Endothelial cell of umbilical vein (primary cell): ENCODE measurements around the gene MAGI3. TPM values are rescaled to one million over a fixed set of nuclear protein-coding genes. Genes with fewer than 3 reads are reported as not detected.

ENCODE experiments used
- BruUV-seq: library from RNA; stranded (reverse); fragments of 400-500 nt; replicated peaks from 2 replicates; lab custom pipeline; 2021; lab: Mats Ljungman, UMichigan
- CTCF ChIA-PET: fragments of 300-600, 350-600 bp; sonication (Branson Sonifier 250); formaldehyde crosslinking; loops from one replicate; lab custom pipeline; 2021; ENCODE audit warnings: antibody characterized with exemption, inconsistent platforms; lab: Charles Lee
- POLR2A ChIA-PET: fragments of 300-600, 350-600 bp; sonication (Branson Sonifier 250); formaldehyde crosslinking; loops from one replicate; lab custom pipeline; 2021; ENCODE audit warnings: antibody characterized with exemption, inconsistent platforms; lab: Charles Lee
- DNase-seq: peaks from one replicate; pipeline ENCODE4 v3.0.0-alpha.2; 2011; ENCODE audit warnings: low read depth, low spot score
- FAIRE-seq: peaks from 2 replicates; lab custom pipeline; 2011; peaks lifted over from hg19 to GRCh38; lab: Jason Lieb, UNC
- H2AFZ ChIP-seq: 2 replicates; pipeline ENCODE4 v1.6.0; 2012; ENCODE audit warnings: low read depth, low read length, control low read depth, inconsistent platforms
- H3K27ac ChIP-seq: 2 replicates; pipeline ENCODE4 v1.5.1; 2011; ENCODE audit warnings: low read depth, mild to moderate bottlenecking, control low read depth, low read length, moderate library complexity; ENCODE audit not compliant: insufficient read depth
- H3K27me3 ChIP-seq, 2 experiments: 2 replicates each; pipeline versions ENCODE4 v1.6.0 to v1.6.1; 2011; ENCODE audit warnings: low read length in 2 of 2, mixed read lengths in 1 of 2; ENCODE audit not compliant: control insufficient read depth in 2 of 2, insufficient read depth in 2 of 2
- H3K36me3 ChIP-seq, 2 experiments: 2 replicates in 1 of 2; 3 replicates in 1 of 2; pipeline ENCODE4 v1.5.1; 2011; ENCODE audit warnings: low read length in 2 of 2, mild to moderate bottlenecking in 1 of 2, moderate library complexity in 1 of 2; ENCODE audit not compliant: control insufficient read depth in 2 of 2, insufficient read depth in 2 of 2; ENCODE audit errors: extremely low read depth in 1 of 2
- H3K4me1 ChIP-seq: 3 replicates; pipeline ENCODE4 v1.5.1; 2011; ENCODE audit warnings: mild to moderate bottlenecking, low read length; ENCODE audit not compliant: control insufficient read depth, insufficient read depth; ENCODE audit errors: extremely low read depth
- H3K4me2 ChIP-seq: 2 replicates; pipeline ENCODE4 v1.6.1; 2011; ENCODE audit warnings: low read length, control low read depth, mixed read lengths; ENCODE audit not compliant: insufficient read depth
- H3K4me3 ChIP-seq, 3 experiments: fragments of 200-600 bp in 1 of 3; sonication (generic), shearing (Covaris generic) in 1 of 3; replicated peaks in 1 of 3; 2 replicates each; pipeline ENCODE4 v1.5.1; 2011 to 2016; ENCODE audit warnings: control low read depth in 3 of 3, low read length in 3 of 3, mild to moderate bottlenecking in 2 of 3, inconsistent platforms in 1 of 3, low read depth in 1 of 3, moderate library complexity in 1 of 3; ENCODE audit not compliant: insufficient read depth in 1 of 3
- H3K79me2 ChIP-seq: 2 replicates; pipeline ENCODE4 v1.6.0; 2012; ENCODE audit warnings: low read length, inconsistent platforms; ENCODE audit not compliant: control insufficient read depth, insufficient read depth
- H3K9ac ChIP-seq: replicated peaks from 2 replicates; pipeline ENCODE3; 2011; ENCODE audit warnings: low read length, control low read depth; ENCODE audit not compliant: insufficient read depth; ENCODE audit errors: extremely low read depth
- H3K9me1 ChIP-seq: replicated peaks from 3 replicates; pipeline ENCODE4 v1.6.0; 2011; ENCODE audit warnings: mild to moderate bottlenecking, low read length; ENCODE audit not compliant: control insufficient read depth, insufficient read depth; ENCODE audit errors: extremely low read depth
- H3K9me3 ChIP-seq: replicated peaks from 2 replicates; pipeline ENCODE4 v1.5.1; 2012; ENCODE audit warnings: low read length, inconsistent platforms; ENCODE audit not compliant: control insufficient read depth, insufficient read depth
- H4K20me1 ChIP-seq: replicated peaks from 2 replicates; pipeline ENCODE3; 2011; ENCODE audit warnings: mild to moderate bottlenecking, low read length; ENCODE audit not compliant: control insufficient read depth, insufficient read depth; ENCODE audit errors: extremely low read depth
- CTCF ChIP-seq, 2 donors: IDR thresholded peaks; 1 replicate in 1 of 2; 2 replicates in 1 of 2; pipeline ENCODE4 v1.5.1; 2011; ENCODE audit warnings: low read length in 2 of 2, mild to moderate bottlenecking in 2 of 2, moderate library complexity in 2 of 2, control low read depth in 1 of 2, inconsistent platforms in 1 of 2, low read depth in 1 of 2; ENCODE audit not compliant: insufficient read depth in 1 of 2; ENCODE audit errors: extremely low read depth in 1 of 2
- EZH2 ChIP-seq: IDR thresholded peaks from 2 replicates; pipeline ENCODE4 v1.6.1; 2012; ENCODE audit warnings: borderline replicate concordance, low read depth, mild to moderate bottlenecking, moderate library complexity, low read length, inconsistent platforms; ENCODE audit not compliant: severe bottlenecking
- FOS ChIP-seq: IDR thresholded peaks from 2 replicates; pipeline ENCODE4 v1.6.1; 2011; ENCODE audit warnings: mild to moderate bottlenecking, low read length, moderate library complexity, borderline replicate concordance; ENCODE audit not compliant: insufficient read depth
- GATA2 ChIP-seq: IDR thresholded peaks from 2 replicates; pipeline ENCODE4 v1.7.0; 2011; ENCODE audit warnings: low read depth, mild to moderate bottlenecking, moderate library complexity, mixed read lengths, low read length; ENCODE audit not compliant: insufficient read length, insufficient read depth
- JUN ChIP-seq: IDR thresholded peaks from 2 replicates; pipeline ENCODE4 v1.6.1; 2011; ENCODE audit warnings: borderline replicate concordance, low read depth; ENCODE audit not compliant: insufficient read length, insufficient read depth
- MAX ChIP-seq: IDR thresholded peaks from 2 replicates; pipeline ENCODE4 v1.6.1; 2011; ENCODE audit not compliant: insufficient read depth, insufficient read length
- MYC ChIP-seq: IDR thresholded peaks from one replicate; pipeline ENCODE4 v1.6.1; 2011; ENCODE audit warnings: mild to moderate bottlenecking, low read depth, low read length
- POLR2A ChIP-seq: IDR thresholded peaks from 2 replicates; pipeline ENCODE4 v1.6.1; 2012; ENCODE audit warnings: low read depth, mild to moderate bottlenecking, control low read depth, low read length
- POLR2AphosphoS5 ChIP-seq: IDR thresholded peaks from 2 replicates; pipeline ENCODE4 v1.6.1; 2012; ENCODE audit warnings: low read depth, mild to moderate bottlenecking, control low read depth, low read length, moderate library complexity; ENCODE audit not compliant: insufficient read depth
- dilution Hi-C: fragments of 300-500 bp; cut with MboI; formaldehyde crosslinking; loops from one replicate; pipeline ENCODE4 v1.15.0; 2019; ENCODE audit warnings: low sequenced_read_pairs; ENCODE audit not compliant: extremely low pct_ligation_motif_present
- intact Hi-C: fragments of 100-400 bp; cut with micrococcal nuclease; formaldehyde crosslinking; loops from one replicate; pipeline ENCODE4 v1.10.0; 2022
- polyA plus RNA-seq, 4 experiments: library from polyadenylated mRNA; depleted of rRNA in 3 of 4; stranded (reverse) in 3 of 4; unstranded in 1 of 4; fragments of >200 nt; gene quantifications; 2 replicates each; pipeline versions ENCODE4 v1.2.1 to v1.2.3, GENCODE V29; 2011 to 2012; ENCODE audit warnings: missing spikeins in 1 of 4
- total RNA-seq: library from RNA; stranded (reverse); gene quantifications from 2 replicates; pipeline ENCODE4 v1.2.3, GENCODE V29; 2021

Gene MAGI3
- total and polyA plus RNA-seq, 2 donors (not counting 3 experiments of a cell fraction or from before 2014, with no cell fraction given): 2.8 to 16.1 TPM

DNA sequence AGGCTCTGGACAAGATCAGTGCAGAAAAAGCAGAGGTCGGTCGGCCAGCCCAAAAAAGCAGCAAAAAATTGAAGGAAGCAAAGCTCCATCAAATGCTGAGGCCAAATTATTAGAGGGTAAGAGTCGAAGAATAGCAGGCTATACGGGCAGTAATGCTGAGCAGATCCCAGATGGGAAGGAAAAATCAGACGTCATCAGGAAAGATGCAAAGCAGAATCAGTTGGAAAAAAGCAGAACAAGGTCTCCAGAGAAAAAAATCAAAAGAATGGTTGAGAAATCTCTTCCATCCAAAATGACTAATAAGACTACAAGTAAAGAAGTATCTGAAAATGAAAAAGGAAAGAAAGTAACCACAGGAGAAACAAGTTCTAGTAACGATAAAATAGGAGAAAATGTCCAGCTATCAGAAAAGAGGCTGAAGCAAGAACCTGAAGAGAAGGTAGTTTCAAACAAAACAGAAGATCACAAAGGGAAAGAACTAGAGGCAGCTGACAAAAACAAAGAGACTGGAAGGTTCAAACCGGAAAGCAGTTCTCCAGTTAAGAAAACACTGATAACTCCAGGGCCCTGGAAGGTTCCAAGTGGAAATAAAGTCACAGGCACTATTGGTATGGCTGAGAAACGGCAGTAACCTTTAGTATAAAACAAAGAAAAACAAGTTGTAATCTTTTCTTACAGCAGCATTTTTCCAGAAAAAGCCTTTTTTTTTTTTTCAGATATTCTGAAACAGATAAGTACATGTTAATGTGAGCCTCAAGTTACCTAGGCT is 293.3 kb downstream of the MAGI3 start:
- peaks cover 0 to 2% of the 10 kb centered on the region in 2 experiments for H3K36me3 ChIP-seq
- no peaks in the 10 kb centered on the region for H4K20me1 ChIP-seq
- no peaks in the 10 kb centered on the region for H3K27me3 ChIP-seq
- peak overlapping the region; percentile 25 for H2AFZ ChIP-seq
- peak overlapping the region; percentile 76 for H3K4me2 ChIP-seq
- ChIA-PET POLR2A (interaction anchor here (0.6 to 0.9 kb wide), 3 partner anchors 25 to 924 kb away, joined by 3 read pairs; no protein-coding TSS in a partner anchor), CTCF (interaction anchor here (0.7 to 1.4 kb wide), 8 partner anchors 16 to 573 kb away, joined by 3 to 6 read pairs (median 4); no protein-coding TSS in a partner anchor)
- H3K9me3 ChIP-seq: no peaks in the 10 kb centered on the region
- peak; percentile 92 for DNase-seq
- peak overlapping the region; percentile 63 for H3K9ac ChIP-seq
- dilution Hi-C loops (no loop called here), intact Hi-C loops (no loop called here)
- TF ChIP-seq MAX (no peak), MYC (no peak), GATA2 (peak; percentile 64), EZH2 (no peak), JUN (no peak)
- peak overlapping the region; percentile 75 for H3K27ac ChIP-seq
- TSS peak; percentile 16 for BruUV-seq
- no peak overlapping the region for H3K4me3 ChIP-seq
- peak; percentile 33 for FAIRE-seq
- peaks cover 23% of the 10 kb centered on the region for H3K4me1 ChIP-seq
- no peaks in the 10 kb centered on the region for H3K9me1 ChIP-seq
- no peaks in the 10 kb centered on the region for H3K79me2 ChIP-seq

GRCh38 chr1:113684153-113684541 is 293.8 kb downstream of the MAGI3 start:
- POLR2A ChIA-PET: interaction anchor here (0.6 to 0.7 kb wide), 2 partner anchors 523 to 923 kb away, joined by 3 read pairs; no protein-coding TSS in a partner anchor
- H4K20me1 ChIP-seq: no peaks in the 10 kb centered on the region
- H2AFZ ChIP-seq: peak overlapping the region; percentile 5
- dilution Hi-C loops: no loop called here
- intact Hi-C loops: no loop called here
- peak overlapping the region; percentile 63 for H3K9ac ChIP-seq
- peak overlapping the region; percentile 76 for H3K4me2 ChIP-seq
- H3K27ac ChIP-seq: peak overlapping the region; percentile 75
- no TSS peak for BruUV-seq
- no peaks in the 10 kb centered on the region for H3K9me1 ChIP-seq
- no peaks in the 10 kb centered on the region for H3K9me3 ChIP-seq
- H3K4me3 ChIP-seq: no peak overlapping the region
- peaks cover 0 to 2% of the 10 kb centered on the region in 2 experiments for H3K36me3 ChIP-seq
- no peaks in the 10 kb centered on the region for H3K79me2 ChIP-seq
- DNase-seq (peak; percentile 89), FAIRE-seq (no peak)
- TF ChIP-seq MAX: no peak
- no peak for TF ChIP-seq POLR2AphosphoS5
- no peak for TF ChIP-seq POLR2A
- no peak for TF ChIP-seq FOS
- no peak for TF ChIP-seq EZH2
- no peak for TF ChIP-seq GATA2
- TF ChIP-seq MYC: no peak
- no peak for TF ChIP-seq JUN
- no peak for TF ChIP-seq CTCF (IDR thresholded peaks at IDR 0.05; ENCODE audit: extremely low read depth in 1 of 2, insufficient read depth in 1 of 2, low read depth in 1 of 2, low read length in 2 of 2)
- H3K27me3 ChIP-seq: no peaks in the 10 kb centered on the region
- H3K4me1 ChIP-seq: peaks cover 23% of the 10 kb centered on the region
- CTCF ChIA-PET: interaction anchor here (0.7 to 1.4 kb wide), 8 partner anchors 16 to 574 kb away, joined by 3 to 6 read pairs (median 4); no protein-coding TSS in a partner anchor
